HG03354 (cell line): ENCODE data around the gene ZBTB38.
A peak's percentile ranks its signal among the peaks of the same experiment; 100 is the strongest.

Experiments
- ATAC-seq: cut with Tn5 transposase; IDR thresholded peaks from one replicate; pipeline ENCODE4 v1.9.1; 2021; ENCODE audit warnings: mild to moderate bottlenecking; ENCODE audit not compliant: unreplicated experiment, poor library complexity, severe bottlenecking

ZBTB38 gene

DNA sequence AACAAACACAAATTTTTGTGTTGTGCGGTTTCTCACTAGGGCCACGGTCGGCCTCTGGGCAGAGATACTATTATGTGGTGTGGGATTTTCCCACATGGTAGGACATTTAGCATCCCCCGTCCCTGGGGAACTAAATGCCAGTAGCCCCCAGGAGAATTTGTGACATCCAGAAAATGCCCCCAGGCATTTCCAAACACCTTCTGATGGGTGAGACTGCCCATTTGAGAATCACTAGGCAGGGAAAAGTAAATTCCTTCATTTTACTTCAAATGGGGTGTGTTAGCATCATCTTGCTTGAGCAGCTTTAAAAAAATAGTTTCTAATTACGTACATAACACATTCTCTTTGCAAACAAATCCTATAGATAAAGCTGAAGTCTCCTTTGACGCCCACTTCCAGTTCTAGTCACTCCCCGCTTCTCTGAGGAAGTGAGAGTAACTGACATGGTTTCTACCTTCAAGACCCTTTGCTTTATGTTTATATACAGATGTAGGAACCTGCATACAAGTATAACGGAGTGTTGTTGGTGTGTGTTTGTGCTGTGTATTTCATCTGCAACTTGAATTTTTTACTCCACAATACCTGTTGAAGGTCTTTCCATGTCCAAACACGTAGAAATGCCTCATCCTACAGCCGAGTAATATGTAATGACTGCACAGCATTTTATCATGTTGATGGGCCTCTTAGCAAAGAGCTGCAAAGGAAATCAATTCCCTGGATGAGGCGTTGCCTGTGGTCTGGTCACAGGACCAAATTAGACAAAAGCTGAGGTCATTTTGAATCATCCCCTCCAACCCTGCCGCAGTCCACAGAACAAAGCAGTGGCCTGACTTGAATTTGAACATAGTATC is 31.4 kb upstream of the ZBTB38 start:
- peak; percentile 95 for ATAC-seq

DNA sequence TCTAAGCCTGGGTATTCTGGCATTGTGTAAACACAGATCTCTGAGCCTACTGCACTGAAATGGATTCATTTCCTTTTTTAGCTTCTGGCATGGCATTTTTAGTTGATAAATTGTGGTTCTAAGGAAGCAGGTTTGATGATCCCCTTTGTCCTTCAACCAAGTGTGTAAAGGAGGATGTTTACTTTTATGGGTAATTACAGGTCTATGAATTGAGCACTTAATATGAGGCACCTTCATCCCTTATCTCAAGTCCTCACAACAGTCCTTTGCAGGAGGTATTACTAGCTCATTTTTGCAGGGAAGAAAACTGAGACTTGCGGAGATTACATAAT is 30.8 kb upstream of the ZBTB38 start:
- ATAC-seq, result no peak

DNA sequence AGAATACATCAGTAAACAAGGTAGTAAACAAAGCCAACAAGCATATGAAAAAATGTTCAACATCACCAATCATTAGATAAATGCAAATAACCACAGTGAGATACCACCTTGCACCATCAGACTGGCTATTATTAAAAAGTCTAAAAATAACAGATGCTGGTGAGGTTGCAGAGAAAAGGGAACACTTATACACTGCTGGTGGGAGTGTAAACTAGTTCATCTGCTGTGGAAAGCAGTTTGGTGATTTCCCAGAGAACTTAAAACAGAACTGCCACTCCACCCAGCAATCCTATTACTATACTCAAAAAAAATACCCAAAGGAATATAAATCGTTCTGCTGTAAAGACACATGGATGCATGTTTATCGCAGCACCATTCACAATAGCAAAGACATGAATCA is 30.3 kb upstream of the ZBTB38 start:
- no peak for ATAC-seq

DNA sequence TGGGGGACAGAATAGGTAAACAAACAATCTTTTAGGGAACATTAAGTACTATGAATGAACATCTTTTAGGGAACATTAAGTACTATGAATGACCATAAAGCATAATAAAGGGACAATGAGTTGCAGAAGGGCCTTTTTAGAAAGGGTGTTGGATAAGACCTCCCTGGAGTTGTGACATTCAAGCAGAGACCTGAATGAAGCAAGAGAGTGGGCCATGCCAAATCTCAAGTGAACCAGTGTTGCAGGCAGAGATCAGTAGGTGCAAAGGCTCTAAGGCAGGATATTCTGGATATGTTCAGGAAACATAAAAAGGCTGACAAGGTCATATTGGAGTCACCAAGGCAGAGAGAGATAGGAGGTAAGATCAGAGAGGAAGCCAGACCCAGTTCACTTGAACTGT is 29.4 kb upstream of the ZBTB38 start:
- no peak for ATAC-seq

DNA sequence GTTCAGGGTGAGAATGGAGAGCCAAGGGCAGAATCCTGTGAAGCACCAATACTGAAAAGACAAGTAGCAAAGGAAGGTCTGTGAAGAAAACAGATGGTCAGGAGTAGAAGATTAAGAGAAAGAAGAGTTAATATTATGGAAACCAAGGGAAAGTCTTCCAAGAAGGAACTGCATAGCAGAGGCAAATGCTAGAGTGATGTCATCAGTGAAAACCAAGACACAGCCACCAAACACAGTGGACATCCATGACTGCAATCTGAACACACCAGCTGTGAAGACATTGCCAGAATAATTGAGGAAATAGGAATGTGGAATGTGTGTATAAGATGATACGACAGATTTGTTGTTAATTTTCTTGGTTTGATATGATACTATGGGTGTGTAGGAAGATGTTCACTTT is 26.8 kb upstream of the ZBTB38 start:
- no peak for ATAC-seq

DNA sequence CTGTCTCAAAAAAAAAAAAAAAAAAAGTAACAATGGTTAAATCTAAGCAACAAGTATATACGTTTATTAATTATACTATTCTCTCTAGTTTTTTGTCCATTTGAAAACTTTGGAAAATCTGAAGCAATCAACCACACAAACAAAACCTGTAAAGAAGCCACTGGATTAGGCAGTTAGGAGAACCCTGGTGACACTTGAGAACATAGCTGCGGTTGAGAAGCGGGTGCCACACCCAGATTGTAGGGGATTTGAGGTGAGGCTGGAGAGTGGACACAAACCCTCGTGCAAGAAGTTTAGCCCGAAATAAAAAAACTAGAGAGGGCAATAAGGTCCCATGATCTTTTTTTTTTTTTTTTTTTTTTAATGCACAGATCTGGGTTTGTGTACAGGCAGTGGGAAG is 25.9 kb upstream of the ZBTB38 start:
- ATAC-seq, result no peak

DNA sequence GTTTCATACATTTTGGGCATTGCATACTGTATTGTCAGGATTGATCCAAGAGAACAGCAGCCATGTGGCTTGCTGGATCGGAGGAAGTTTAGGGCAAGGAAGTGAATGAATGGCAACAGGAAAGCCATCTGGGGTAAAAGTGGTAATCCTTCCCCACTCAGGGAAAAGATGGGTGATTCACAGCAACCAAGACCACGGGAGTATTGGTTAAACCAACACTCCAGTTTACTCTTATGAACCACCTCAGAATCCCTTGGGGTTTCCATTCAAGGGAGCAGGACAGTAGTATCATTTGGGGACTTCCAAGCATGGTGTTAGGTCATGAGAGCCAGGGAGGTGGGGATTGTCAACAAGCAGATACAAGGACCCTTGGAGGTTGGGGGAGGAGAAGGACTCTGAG is 25.2 kb upstream of the ZBTB38 start:
- ATAC-seq, result no peak

DNA sequence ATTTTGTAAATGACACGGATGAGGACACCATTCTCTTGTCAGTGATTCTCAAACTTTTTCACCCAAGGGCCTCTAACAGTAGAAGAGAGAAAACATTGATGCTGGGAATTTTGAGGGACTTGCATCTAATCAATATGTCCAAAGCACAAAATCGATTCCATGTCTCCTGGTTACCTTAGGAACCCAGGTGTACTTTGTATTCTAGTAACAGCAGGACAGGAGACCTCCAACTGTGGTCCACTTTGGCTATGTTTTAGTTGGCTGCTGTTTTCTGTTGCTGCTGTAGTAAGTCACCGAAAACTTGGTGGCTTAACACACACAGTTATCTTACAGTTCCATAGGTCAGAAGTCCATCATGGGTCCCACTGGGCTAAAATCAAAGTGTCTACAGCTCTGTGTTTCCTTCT is 24.4 kb upstream of the ZBTB38 start:
- no peak for ATAC-seq

DNA sequence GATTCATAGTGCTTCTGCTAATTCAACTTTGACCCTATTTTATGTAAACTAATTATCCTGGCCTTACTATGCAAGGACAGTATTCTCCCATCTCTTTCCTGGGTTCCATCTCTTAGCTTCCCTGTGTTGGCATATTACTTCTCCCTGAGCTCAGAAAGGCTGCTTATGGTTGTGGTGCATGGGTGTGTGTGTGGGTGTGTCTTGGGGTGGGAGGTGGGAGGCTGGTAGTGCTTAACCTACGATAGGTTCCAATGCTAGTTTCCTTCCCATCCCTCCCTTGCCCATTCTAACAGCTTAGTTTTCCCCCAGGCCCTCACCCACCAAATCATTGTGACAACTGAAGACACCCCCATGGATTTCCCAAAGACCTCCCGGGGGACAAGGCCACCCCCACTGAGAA is 22.8 kb upstream of the ZBTB38 start:
- ATAC-seq, result no peak

DNA sequence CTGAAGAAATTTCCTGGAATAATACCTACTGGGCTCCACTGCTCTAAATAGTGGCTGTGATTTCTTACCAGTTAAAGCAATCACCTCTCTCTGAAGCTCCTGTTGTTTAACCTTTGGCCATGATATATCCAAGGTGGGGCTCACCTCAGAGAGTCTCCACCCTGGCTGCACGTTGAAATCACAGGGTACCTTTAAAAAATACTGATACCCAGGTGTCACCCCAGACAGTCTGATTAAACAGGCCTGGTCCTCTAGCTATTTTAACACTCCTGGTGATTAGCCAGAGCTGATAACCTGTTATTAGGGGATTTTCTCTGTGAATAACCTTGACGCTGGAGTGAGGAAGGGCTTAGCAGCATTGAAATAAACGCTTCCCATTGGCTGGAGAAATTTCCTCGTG is 22.3 kb upstream of the ZBTB38 start:
- ATAC-seq, result no peak

DNA sequence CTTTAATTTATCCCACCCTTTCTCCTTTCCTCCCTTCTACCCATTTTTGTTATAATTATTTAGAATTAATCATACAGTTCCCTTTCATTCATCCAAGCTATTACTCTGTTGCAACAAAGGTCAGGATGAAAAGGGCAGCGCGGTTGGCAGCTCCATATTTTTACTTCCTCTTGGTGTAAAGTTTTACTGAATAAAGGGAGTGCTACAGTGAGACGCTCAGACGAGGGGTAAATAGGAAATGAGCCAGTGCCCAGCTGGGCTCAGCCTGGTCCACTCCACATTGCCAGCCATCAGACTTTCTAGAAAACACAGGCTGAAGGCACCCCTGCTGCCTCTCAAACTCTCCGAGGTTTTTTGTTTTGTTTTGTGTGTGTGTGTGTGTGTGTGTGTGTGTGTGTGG is 21.9 kb upstream of the ZBTB38 start:
- ATAC-seq, result no peak

DNA sequence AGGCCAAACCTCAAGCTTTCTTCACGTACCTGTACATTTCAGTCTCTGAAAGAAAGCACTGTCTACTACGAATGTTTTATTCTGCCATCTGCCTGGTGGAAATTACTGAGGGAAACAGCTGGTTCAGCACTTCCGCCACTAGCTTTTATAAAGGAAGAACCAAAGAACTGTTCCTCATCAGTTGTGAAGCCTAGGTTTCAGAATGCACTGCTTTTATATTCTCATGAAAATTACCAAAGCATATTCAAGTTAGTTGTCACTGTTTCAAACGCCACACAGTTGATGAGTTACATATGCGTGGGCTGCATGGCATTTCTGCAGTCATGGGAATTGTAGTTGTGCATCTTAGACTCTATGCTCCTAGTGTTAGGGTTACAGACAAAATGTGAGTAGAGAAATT is 21.5 kb upstream of the ZBTB38 start:
- no peak for ATAC-seq

DNA sequence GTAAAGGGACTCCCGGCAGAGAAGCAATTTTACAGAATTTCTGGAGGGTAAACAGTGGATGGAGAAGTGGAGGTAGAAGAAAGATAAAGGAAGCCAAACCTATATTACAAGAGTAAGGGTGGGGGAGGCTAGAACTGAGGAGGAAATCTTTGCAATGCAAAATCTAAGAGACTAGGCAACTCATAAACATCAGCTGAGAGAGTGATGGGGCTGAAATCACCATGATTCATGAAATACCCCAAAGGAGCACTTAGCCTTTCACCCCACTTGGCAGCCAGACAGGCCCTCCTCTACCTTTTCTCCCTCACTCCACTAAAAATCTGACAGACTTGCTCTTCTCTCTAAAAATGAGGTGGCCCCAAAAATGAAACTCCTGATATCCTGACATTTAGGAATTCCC is 19.5 kb upstream of the ZBTB38 start:
- ATAC-seq, result no peak

DNA sequence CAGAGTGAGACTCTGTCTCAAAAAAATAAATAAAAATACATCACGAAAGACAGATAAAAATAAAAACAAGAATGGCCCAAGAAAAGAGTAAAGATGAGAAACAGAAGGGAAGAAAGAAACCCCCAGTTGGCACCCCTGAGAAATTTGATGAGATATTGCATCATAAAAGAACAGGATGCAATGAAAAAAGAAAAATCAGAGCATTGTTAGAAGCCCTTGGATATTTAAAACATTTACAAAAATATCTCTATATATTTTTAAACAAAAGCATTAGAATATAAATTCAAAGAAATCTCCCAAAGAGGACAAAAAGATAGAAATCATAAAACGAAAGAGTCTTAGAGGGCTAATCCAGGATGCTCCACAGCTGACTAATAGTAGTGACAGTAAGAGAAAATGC is 18.6 kb upstream of the ZBTB38 start:
- ATAC-seq, result no peak

DNA sequence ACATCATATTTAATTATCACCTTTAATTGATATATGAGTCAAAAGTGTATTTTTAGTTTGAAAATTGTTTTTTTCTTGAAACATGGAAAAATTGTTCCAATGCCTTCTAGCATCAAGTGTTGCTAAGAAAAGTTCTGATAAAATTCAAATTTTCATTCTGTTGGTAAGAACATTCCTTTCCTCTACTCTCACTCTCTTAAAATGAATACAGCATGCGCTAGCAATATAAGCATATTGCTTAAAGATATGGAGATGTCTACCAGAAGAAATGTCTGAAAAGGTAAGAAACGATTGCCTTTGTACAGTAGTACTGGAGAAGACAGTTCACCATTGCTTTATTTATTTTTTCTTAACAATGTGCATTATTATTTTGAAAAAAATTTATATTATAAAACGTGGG is 17.6 kb upstream of the ZBTB38 start:
- no peak for ATAC-seq

DNA sequence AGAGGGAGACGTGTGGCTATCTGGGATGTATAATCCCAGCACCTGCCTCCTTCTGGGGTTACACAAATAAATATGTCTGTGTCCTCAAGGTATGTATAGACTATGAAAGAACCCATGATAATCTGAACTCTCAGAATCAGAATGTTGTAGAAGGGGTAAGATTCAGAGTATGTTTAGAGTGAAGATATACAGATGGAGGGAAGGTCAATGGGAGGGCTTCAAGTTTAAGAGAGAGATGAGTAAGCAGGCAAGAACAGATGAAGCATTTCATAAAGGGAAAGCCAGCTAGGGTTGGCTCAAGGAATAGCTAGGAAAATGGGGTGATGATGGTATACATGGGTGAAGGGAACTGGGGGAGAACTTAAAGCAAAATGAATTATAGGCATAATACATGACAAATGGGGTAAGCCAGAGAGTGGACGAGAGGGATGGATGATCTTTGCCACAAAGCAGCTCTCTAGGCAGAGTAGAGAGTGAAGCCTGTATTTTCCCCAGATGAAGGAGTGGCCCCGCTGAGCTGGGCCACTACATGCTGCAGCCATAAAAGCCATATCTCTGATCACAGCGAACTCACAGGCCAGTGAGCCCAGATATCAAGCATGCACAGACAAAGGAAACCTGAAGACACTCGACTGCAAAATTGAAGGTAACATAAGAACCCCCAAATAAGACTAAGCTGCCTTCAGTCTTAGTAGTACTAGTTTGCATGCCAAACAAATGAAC is 15.9 kb upstream of the ZBTB38 start:
- no peak for ATAC-seq

DNA sequence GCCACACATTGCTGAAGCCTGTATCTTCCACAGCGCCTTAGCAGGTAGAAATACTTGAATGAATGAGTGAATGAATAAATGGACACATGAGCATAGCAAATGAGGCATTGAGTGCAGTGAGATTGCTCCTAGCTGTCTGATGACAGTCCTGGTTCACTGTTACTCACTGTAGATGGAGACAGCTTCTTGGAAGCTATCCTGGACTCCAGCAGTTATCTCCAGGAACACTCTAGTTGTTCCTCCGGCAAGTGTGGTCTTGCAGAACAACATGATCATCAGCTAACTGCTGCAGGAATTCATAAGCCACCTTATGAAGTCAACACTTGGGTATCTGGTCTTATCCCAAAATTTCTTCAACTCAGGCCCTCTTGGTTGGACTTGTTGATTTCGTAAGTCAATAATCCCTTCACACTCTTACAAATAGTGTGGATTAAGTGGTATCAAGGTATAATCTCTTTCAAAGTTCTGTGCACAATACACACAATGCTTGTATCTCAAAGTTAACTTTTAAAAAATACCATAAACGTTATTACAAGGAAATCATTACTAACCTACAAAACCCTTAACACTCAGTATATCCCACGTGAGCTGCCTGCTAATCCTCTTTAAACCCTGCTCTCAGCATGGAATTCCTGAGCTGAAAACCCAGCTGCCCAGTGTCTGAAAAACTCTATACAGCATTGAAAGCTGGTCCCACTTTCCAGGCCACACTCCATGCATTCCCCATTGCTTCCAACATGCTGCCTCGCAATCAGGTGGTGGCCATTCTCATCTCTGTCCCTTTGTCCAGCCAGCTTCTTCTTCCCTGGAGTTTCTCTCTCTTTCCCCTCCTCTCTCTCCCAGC is 14.4 kb upstream of the ZBTB38 start:
- no peak for ATAC-seq

DNA sequence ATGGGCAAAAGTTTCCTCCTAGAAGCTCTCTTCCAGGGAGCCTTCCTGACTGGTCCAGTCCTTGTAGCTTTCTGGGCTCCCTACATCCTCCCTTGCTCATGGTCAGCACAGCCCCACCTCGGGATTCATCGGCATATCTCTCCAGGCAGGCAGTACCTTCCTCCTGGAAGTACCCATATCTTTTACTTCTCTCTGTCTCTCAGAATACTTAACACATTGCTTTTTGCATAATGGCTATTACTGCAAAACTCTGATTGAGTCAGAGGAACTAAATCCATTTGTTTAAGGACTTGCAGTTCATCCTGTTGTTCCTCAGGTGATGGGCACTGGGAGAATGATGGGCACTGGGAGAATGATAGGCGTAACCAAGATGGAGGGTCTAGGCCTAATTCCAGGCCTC is 13.8 kb upstream of the ZBTB38 start:
- ATAC-seq, result no peak

DNA sequence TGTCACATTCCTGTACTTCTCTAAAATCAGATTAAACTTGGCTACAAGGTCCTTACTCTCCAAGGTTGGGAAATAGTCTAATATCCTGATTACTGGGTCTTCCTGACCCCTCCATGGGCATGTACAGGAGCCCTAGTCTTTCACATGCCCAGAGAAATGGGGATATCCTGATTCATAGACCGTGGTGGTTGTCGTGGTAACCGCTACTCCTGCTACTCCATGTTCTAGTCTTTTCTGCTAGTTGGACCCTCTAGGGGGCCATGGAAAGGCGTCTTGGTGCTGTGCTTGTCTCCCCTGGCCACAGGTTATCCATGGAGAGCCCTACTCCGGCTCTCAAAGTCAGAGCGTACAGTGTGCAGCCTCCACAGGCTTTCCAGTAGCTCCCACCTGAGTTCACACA is 13.1 kb upstream of the ZBTB38 start:
- no peak for ATAC-seq

DNA sequence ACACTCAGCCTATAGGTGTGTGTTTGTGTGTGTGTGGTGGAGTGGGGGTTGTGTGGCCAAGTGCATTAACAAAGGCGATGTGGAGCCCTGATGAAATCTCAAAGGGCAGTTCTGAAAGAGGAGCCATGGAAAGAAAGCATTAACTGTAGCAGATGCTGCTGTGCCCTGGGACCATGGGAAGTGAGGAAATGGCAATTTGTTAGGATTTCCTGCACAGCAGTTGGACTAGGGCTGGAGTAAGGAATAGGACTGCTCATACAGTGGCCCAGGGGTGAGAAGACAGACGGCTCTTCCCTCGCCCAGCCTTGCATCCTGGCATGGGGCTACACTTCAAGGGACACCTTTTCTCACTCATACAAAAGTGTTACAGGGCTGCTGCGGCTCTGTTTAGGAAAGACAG is 12.3 kb upstream of the ZBTB38 start:
- no peak for ATAC-seq
